PC-3 (cell line): ENCODE results near the gene KRTCAP2.

Experiments
- CTCF ChIP-seq: fragments of 300-600 bp; sonication (generic); conservative IDR thresholded peaks from 2 replicates; pipeline ENCODE4 v1.5.1; 2017; ENCODE audit warnings: antibody characterized with exemption, low read depth, mild to moderate bottlenecking, low read length
- EZH2 ChIP-seq: fragments of 300-600 bp; sonication (generic); IDR thresholded peaks from one replicate; pipeline ENCODE4 v1.6.1; 2017; ENCODE audit warnings: antibody characterized with exemption, mild to moderate bottlenecking, low read length; ENCODE audit not compliant: unreplicated experiment
- EZH2phosphoT487 ChIP-seq: fragments of 300-600 bp; sonication (generic); IDR thresholded peaks from 2 replicates; pipeline ENCODE4 v1.6.1; 2018; ENCODE audit warnings: mild to moderate bottlenecking, antibody characterized with exemption, low read length, borderline replicate concordance

DNA sequence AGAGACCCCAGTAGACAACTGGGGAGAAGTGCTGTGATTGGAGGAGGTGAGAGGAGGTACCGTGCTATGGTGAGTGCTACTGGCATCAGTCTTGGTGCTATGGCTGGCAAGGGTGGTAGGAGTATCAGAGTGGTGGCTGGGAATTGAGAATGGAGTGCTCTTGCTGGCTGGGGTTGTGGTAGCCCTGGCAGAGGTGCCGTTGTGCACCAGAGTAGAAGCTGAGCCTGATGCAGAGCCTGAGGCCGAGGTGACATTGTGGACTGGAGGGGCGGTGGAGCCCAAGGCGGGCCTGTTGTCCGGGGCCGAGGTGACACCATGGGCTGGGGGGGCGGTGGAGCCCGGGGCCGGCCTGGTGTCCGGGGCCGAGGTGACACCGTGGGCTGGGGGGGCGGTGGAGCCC is 15.2 kb upstream of the KRTCAP2 start:
- TF ChIP-seq CTCF (no peak), EZH2 (no peak), EZH2phosphoT487 (no peak)
